ENCODE results near the gene ECM1.

GRCh38 chr1:150513351-150513791 lies 5.5 kb downstream of the ECM1 start:
- TF ChIP-seq CTCF (conservative IDR thresholded peaks at IDR 0.05; ENCODE audit: low read length) (no peak), EZH2phosphoT487 (IDR thresholded peaks at IDR 0.05; ENCODE audit: borderline replicate concordance, low read depth, low read length) (no peak)

Measured in OCI-LY7 (cell line).